ENCODE data around the gene VIPR2. TPM values are rescaled to one million over a fixed set of nuclear protein-coding genes. Genes with fewer than 3 reads are reported as not detected.

Gene VIPR2
- total RNA-seq = 13.5 TPM

GRCh38 chr7:159144758-159145489 is at the start of gene VIPR2:
Gene VIPR2, minus strand, starts transcription at chr7:159144867. Its CDS starts 96 bp downstream, at chr7:159144771.

All from camera-type eye (tissue), 1 donor.